ENCODE measurements around the gene GON7.
"Not testable (repeated sequence)": the region's sequence is repeated elsewhere in the genome, so short reads cannot be mapped to it uniquely, and the experiment has no call there.

The GON7 gene

DNA sequence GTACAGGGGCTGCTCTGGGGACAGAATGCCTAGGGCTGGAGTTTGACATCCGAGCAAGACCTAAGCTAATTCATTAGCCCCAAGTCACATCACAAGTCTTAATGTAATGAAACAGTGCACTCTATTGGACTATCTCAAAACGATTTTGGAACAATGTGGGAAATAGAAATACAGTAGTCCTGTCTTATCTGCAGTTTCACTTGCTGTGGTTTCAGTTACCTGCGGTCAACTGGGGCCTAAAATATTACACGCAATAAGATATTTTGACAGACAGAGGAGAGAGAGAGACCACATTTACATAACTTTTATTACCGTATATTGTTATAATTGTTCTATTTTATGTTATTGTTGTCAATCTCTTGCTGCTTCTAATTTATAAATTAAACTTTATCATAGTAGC, 43.3 kb downstream of the GON7 start:
- no peak overlapping the region for H3K4me3 ChIP-seq (ENCODE audit: low read length)
- DNase-seq (ENCODE audit: low read depth), result no peak
- TF ChIP-seq, protein P1, sequence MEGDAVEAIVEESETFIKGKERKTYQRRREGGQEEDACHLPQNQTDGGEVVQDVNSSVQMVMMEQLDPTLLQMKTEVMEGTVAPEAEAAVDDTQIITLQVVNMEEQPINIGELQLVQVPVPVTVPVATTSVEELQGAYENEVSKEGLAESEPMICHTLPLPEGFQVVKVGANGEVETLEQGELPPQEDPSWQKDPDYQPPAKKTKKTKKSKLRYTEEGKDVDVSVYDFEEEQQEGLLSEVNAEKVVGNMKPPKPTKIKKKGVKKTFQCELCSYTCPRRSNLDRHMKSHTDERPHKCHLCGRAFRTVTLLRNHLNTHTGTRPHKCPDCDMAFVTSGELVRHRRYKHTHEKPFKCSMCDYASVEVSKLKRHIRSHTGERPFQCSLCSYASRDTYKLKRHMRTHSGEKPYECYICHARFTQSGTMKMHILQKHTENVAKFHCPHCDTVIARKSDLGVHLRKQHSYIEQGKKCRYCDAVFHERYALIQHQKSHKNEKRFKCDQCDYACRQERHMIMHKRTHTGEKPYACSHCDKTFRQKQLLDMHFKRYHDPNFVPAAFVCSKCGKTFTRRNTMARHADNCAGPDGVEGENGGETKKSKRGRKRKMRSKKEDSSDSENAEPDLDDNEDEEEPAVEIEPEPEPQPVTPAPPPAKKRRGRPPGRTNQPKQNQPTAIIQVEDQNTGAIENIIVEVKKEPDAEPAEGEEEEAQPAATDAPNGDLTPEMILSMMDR (IDR thresholded peaks at IDR 0.05; ENCODE audit: insufficient read depth, low read depth, low read length, missing control alignments), result no peak

DNA sequence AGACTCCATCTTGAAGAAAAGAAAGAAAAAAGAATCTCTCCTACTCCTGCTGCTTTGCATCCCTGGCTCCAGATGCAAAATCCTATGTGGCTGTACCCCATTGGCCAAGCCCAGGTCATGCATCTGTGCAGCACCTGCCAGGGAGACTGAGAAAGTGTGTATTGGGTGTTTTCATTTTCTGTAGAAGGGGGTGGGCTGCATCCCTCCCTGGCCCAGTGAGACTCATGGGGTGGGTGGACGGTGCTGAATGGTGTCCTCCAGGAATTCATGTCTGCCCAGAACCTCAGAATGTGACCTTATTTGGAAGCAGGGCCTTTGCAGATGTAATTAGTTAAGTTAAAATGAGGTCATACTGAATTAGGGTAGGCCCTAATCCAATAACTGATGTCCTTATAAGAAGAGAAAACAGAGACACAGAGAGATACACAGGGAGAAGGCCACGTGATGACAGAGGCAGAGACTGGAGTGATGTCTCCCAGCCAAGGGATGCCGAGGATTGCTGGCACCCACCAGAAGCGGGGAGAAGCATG, 45.4 kb downstream of the GON7 start:
- TF ChIP-seq, protein P1 (IDR thresholded peaks at IDR 0.05; ENCODE audit: insufficient read depth, low read depth, low read length, missing control alignments), result no peak

DNA sequence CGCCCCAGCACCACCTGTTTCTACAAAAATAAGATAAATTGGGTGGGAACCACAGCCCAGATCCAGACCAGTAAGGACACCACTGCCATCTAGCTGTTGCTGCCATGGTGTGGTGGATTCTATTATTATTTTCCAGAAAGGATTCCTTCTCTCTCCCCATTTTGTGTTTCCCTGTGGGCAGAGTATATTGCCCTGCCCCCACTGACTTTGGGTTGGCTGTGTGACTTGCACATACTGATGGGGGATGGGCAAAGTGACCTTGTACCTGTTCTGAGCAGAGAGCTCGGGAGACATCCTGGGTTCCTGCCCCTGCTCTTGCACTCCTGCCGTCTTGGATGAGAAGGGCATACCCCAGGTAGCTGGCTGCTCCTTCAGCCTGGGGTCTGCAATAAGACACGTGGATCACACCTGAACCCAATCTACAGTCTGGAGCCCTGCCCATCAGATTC, 46.5 kb downstream of the GON7 start:
- peak; percentile 40 for DNase-seq (ENCODE audit: low read depth)
- no peak overlapping the region for H3K4me3 ChIP-seq (ENCODE audit: low read length)
- TF ChIP-seq, protein P1 (IDR thresholded peaks at IDR 0.05; ENCODE audit: insufficient read depth, low read depth, low read length, missing control alignments), result peak; percentile 61

More for the DNA sequence above, 45.4 kb downstream of the GON7 start:
- no peak for DNase-seq (ENCODE audit: low read depth)
- no peak overlapping the region for H3K4me3 ChIP-seq (ENCODE audit: low read length)

DNA sequence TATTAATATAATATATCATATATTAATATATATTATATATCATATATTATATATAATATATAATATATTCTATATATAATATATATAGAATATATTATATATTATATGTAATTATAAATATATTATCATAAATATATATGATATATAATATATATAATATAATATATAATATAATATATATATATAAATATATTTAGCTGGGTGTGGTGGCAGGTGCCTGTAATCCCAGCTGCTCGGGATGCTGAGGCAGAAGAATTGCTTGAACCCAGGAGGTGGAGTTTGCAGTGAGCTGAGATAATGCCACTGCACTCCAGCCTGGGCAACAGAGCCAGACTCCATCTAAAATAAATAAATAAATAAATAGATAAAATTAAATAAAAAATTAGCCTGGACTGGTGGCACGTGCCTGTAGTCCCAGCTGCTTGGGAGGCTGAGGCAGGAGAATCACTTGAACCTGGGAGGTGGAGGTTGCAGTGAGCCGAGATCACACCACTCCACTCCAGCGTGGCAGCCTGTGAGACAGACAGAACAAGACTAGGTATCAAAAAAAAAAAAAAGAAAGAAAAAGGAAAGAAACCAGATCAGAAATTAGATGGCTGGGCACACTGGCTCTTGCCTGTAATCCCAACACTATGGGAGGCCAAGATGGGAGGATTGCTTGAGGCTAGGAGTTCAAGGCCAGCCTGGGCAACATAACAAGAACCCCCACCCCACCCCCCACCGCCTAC, 47.1 kb downstream of the GON7 start:
- not testable (repeated sequence) for DNase-seq (ENCODE audit: low read depth); H3K4me3 ChIP-seq (ENCODE audit: low read length)

DNA sequence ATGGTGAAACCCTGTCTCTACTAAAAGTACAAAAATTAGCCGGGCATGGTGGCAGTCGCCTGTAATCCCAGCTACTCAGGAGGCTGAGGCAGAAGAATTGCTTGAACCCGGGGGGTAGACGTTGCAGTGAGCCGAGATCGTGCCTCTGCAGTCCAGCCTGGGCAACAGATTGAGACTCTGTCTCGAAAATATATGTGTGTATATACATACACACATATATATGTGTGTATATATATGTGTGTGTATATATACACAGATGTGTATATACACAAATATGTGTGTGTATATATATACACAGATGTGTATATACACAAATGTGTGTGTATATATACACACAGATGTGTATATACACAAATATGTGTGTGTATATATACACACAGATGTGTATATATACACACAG, 48.5 kb downstream of the GON7 start:
- DNase-seq (ENCODE audit: low read depth); H3K4me3 ChIP-seq (ENCODE audit: low read length): not testable (repeated sequence)

DNA sequence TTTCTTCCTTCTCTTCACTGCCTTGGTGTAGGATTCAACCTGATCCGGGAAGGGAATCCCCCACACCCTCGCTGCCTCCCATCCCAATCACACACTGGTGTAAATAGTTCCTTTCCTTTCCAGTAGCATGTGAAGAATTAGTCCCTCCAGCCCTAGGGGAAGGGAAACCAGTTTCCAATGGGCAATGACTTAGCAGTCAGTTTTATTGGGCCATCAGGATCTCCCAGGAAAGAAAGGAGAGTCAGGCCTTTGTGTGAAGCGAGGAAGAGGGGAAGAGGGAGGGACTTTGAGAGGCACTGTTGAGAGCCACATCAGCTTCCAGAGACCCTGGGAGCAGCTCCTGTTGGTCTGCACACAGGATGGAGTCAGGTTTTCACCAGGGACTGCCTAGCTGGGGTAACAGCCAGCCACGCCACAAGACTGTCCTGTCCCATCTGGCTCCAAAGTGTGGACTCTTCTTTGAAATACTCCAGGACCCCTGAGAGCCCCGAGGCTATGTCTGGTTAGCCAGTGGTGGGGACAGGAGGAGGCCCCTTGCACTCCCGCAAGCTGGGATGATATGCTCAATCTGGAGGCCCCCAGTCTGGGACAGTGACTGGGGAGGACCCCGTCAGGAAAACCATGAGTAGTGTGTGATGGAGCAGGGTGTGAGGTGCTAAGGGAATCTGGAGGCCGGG, 50.0 kb downstream of the GON7 start:
- TF ChIP-seq, protein P1 (IDR thresholded peaks at IDR 0.05; ENCODE audit: insufficient read depth, low read depth, low read length, missing control alignments), result no peak
- H3K4me3 ChIP-seq (ENCODE audit: low read length), result no peak overlapping the region
- peak; percentile 21 for DNase-seq (ENCODE audit: low read depth)

DNA sequence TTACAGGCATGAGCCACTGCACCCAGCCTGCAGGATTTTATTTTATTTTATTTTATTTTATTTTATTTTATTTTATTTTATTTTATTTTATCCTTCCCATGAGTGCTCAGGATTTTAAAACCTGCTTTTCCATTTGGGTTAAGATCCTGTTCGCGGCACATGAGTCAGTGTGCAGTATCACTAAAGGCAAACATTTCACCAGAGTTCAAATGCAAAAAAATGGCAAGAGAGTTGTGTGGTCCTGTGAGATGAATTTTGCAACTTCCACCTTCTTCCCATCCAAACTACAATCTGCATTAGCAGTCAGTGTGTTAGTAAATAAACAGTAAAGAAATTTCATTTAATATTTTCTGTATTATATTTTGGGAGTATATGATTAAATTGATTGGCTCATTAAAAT, 51.2 kb downstream of the GON7 start:
- TF ChIP-seq, protein P1 (IDR thresholded peaks at IDR 0.05; ENCODE audit: insufficient read depth, low read depth, low read length, missing control alignments), result no peak
- peak; percentile 50 for DNase-seq (ENCODE audit: low read depth)

DNA sequence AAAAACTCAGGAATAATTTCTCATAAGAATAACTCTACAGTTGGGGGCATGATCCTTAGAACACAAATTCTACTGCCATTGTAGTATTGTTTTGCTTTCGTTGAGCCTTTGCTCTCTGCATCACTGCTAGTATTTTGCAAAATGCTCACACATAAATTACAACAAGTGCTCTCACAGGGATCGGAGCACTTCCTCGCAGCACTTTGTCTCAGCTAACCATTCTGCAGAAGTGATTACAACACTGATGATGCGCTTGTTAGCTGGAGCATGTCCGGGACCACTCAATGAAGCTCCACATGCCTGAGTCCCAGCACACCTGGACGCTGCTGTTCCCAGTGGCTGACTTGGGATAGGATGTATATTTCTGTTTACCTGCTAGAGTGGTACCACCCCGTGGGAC, 53.7 kb downstream of the GON7 start:
- peak; percentile 16 for DNase-seq (ENCODE audit: low read depth)
- TF ChIP-seq, protein P1 (IDR thresholded peaks at IDR 0.05; ENCODE audit: insufficient read depth, low read depth, low read length, missing control alignments), result no peak
- no peak overlapping the region for H3K4me3 ChIP-seq (ENCODE audit: low read length)

More for the DNA sequence above, 51.2 kb downstream of the GON7 start:
- H3K4me3 ChIP-seq (ENCODE audit: low read length), result no peak overlapping the region
